Neutrophil (primary cell): Measurements from ENCODE around the gene ETFRF1.

ENCODE experiments used
- H3K27ac ChIP-seq: fragments of 200-600 bp; sonication (generic); 2 replicates; pipeline ENCODE4 v1.5.1; 2016; ENCODE audit warnings: mild to moderate bottlenecking, moderate library complexity
- H3K27me3 ChIP-seq: fragments of 200-600 bp; sonication (generic); 2 replicates; pipeline ENCODE4 v1.6.0; 2016; ENCODE audit warnings: mild to moderate bottlenecking
- H3K36me3 ChIP-seq: fragments of 200-600 bp; sonication (generic); 2 replicates; pipeline ENCODE4 v1.5.1; 2017
- H3K4me1 ChIP-seq, 2 experiments: fragments of 200-600 bp in 1 of 2; sonication (generic) in 1 of 2; 1 replicate in 1 of 2; 2 replicates in 1 of 2; pipeline versions ENCODE4 v1.5.1 to v1.6.1; 2013 to 2016; ENCODE audit warnings: low read depth in 1 of 2, low read length in 1 of 2, mild to moderate bottlenecking in 1 of 2, moderate library complexity in 1 of 2; ENCODE audit not compliant: control insufficient read depth in 1 of 2, insufficient read depth in 1 of 2
- H3K4me3 ChIP-seq, 2 experiments: fragments of 200-600 bp in 1 of 2; sonication (generic) in 1 of 2; 1 replicate in 1 of 2; 2 replicates in 1 of 2; pipeline ENCODE4 v1.5.1; 2013 to 2016; ENCODE audit warnings: low read depth in 1 of 2, low read length in 1 of 2, mild to moderate bottlenecking in 1 of 2, moderate library complexity in 1 of 2
- H3K9me3 ChIP-seq: fragments of 200-600 bp; sonication (generic); 2 replicates; pipeline ENCODE4 v1.5.1; 2016
- CTCF ChIP-seq: fragments of 200-600 bp; sonication (generic); IDR thresholded peaks from 2 replicates; pipeline ENCODE4 v1.5.1; 2016; ENCODE audit warnings: antibody characterized with exemption

Gene ETFRF1

DNA sequence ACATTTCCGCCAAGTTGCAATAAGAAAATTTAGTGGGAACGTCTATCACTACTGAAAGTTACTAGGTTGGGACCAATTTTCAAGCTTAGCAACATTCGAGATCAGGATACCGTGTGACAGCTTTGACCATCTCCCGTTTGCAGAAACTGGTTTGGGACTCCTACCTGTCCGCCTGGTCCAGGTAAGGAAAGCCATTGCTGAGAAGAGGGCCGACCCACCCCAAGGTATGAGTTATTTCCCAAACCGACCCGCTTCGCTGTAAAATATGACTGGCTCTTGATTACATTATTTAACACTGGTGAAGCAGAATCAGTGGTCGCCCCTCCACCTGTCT lies 348 bp upstream of the ETFRF1 start:
- Histone ChIP-seq H3K27me3 (no peaks in the 10 kb centered on the region), H3K9me3 (no peaks in the 10 kb centered on the region), H3K4me1 (peaks cover 14 to 18% of the 10 kb centered on the region in 2 experiments), H3K27ac (peak overlapping the region; percentile 82), H3K4me3 (peak overlapping the region; percentile 75 to 84), H3K36me3 (no peaks in the 10 kb centered on the region)
- no peak for TF ChIP-seq CTCF

DNA sequence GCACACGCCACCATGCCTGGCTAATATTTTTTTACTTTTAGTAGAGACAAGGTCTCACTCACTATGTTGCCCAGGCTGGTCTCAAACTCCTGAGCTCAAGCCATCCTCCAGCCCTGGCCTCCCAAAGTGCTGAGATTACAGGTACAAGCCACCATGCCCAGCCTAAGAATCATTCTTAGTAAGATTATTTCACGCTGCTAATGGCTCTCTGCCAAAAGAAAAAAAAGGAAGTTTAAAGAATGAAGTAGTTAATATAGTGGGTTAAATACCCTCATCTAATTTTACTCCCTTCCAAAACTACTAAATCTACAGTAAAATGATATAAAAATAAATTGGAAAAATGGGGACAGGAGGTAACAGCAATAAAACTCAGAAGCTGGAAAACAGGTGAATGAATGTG lies 2.6 kb downstream of the ETFRF1 start:
- no peaks in the 10 kb centered on the region for H3K27me3 ChIP-seq
- no peak for TF ChIP-seq CTCF
- peaks cover 14 to 18% of the 10 kb centered on the region in 2 experiments for H3K4me1 ChIP-seq
- H3K27ac ChIP-seq: no peak overlapping the region
- H3K36me3 ChIP-seq: no peaks in the 10 kb centered on the region
- H3K4me3 ChIP-seq: no peak overlapping the region
- H3K9me3 ChIP-seq: no peaks in the 10 kb centered on the region

DNA sequence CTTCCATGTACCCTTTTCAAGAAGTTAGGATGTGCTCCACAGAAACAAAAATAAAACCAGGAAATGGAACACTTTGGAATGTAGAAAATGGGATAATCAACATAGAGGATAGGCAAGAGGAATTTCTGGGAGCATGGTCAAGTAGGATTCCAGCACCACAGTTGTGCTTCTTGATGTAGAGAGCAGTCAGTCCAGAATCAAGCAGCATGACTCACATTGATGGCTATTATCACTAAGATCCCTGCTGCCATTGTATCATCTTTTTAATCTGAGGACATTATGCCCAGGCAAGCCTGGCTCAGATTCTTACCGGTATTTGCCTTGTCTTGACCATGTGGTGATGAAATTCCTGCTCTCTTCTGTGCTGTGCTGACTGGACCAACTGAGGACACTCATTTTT lies 5.7 kb downstream of the ETFRF1 start:
- H3K27ac ChIP-seq: no peak overlapping the region
- no peak for TF ChIP-seq CTCF
- no peaks in the 10 kb centered on the region for H3K9me3 ChIP-seq
- no peaks in the 10 kb centered on the region for H3K27me3 ChIP-seq
- peaks cover 26% of the 10 kb centered on the region for H3K36me3 ChIP-seq
- peaks cover 3 to 4% of the 10 kb centered on the region in 2 experiments for H3K4me1 ChIP-seq
- no peak overlapping the region for H3K4me3 ChIP-seq

GRCh38 chr12:25202137-25202536 lies 7.1 kb downstream of the ETFRF1 start:
- Histone ChIP-seq H3K36me3 (peaks cover 34% of the 10 kb centered on the region), H3K27me3 (no peaks in the 10 kb centered on the region), H3K4me1 (no peaks in the 10 kb centered on the region), H3K9me3 (no peaks in the 10 kb centered on the region), H3K4me3 (no peak overlapping the region), H3K27ac (no peak overlapping the region)
- TF ChIP-seq CTCF: no peak

DNA sequence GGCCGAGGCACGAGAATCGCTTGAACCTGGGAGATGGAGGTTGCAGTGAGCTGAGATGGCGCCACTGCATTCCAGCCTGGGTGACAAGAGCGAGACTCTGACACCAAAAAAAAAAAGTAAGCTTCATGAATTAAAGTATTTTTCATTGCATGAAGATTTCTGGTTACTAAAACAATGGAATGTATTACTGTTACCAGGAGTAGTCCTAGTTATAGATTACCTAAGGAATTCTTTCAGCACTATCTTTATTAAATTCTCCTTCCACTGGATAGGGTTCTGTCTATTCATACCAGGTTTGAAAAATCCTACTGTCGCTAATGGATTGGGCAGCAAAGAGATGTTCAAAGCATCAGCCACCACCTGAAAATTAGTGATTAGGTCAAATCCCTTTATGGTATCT lies 12.4 kb downstream of the ETFRF1 start:
- H3K4me3 ChIP-seq: no peak overlapping the region
- H3K27ac ChIP-seq: no peak overlapping the region
- H3K9me3 ChIP-seq: no peaks in the 10 kb centered on the region
- peaks cover 61% of the 10 kb centered on the region for H3K36me3 ChIP-seq
- H3K27me3 ChIP-seq: no peaks in the 10 kb centered on the region
- no peaks in the 10 kb centered on the region for H3K4me1 ChIP-seq
- TF ChIP-seq CTCF: no peak

GRCh38 chr12:25207846-25208245 lies 12.8 kb downstream of the ETFRF1 start:
- H3K36me3 ChIP-seq: peaks cover 59% of the 10 kb centered on the region
- H3K27me3 ChIP-seq: no peaks in the 10 kb centered on the region
- no peak for TF ChIP-seq CTCF
- no peaks in the 10 kb centered on the region for H3K9me3 ChIP-seq
- no peak overlapping the region for H3K27ac ChIP-seq
- no peaks in the 10 kb centered on the region for H3K4me1 ChIP-seq
- no peak overlapping the region for H3K4me3 ChIP-seq
